GM12878 (cell line): ENCODE results near the gene EXOSC1. TPM values are rescaled to one million over a fixed set of nuclear protein-coding genes. Genes with fewer than 3 reads are reported as not detected.

Experiments used
- ATF3 ChIP-seq: IDR thresholded peaks from 2 replicates; pipeline ENCODE4 v1.6.1; 2011; ENCODE audit warnings: low read depth, mild to moderate bottlenecking, low read length, moderate library complexity, borderline replicate concordance; ENCODE audit errors: extremely low read depth
- CREB1 ChIP-seq: IDR thresholded peaks from 2 replicates; pipeline ENCODE4 v1.6.1; 2012; ENCODE audit warnings: low read depth, mild to moderate bottlenecking, inconsistent platforms
- CREM ChIP-seq: IDR thresholded peaks from 2 replicates; pipeline ENCODE4 v1.6.1; 2014; ENCODE audit warnings: antibody characterized with exemption, low read depth
- CTCF ChIP-seq, 3 experiments: IDR thresholded peaks in 2 of 3; conservative IDR thresholded peaks in 1 of 3; 2 replicates each; pipeline ENCODE4 v1.5.1; 2011; ENCODE audit warnings: low read depth in 3 of 3, low read length in 3 of 3, mild to moderate bottlenecking in 3 of 3, control low read depth in 2 of 3, moderate library complexity in 2 of 3, inconsistent platforms in 1 of 3, mixed read lengths in 1 of 3; ENCODE audit not compliant: control insufficient read depth in 2 of 3, insufficient read depth in 1 of 3; ENCODE audit errors: extremely low read depth in 1 of 3
- ELK1 ChIP-seq: IDR thresholded peaks from 2 replicates; pipeline ENCODE4 v1.6.1; 2012; ENCODE audit warnings: low read depth, low read length, improper control_type of control experiment
- FOXM1 ChIP-seq: IDR thresholded peaks from 2 replicates; pipeline ENCODE4 v1.6.1; 2012; ENCODE audit warnings: low read depth, mild to moderate bottlenecking, inconsistent platforms, low read length, moderate library complexity
- IKZF1 ChIP-seq: fragments of 450-650 bp; conservative IDR thresholded peaks from 2 replicates; pipeline ENCODE4 v1.6.1; 2017; ENCODE audit warnings: antibody characterized with exemption, mild to moderate bottlenecking
- POLR2AphosphoS2 ChIP-seq: IDR thresholded peaks from 2 replicates; pipeline ENCODE4 v1.6.1; 2011; ENCODE audit warnings: low read depth, mild to moderate bottlenecking, low read length, improper control_type of control experiment, moderate library complexity
- RB1 ChIP-seq: fragments of 450-650 bp; formaldehyde crosslinking; IDR thresholded peaks from 2 replicates; pipeline ENCODE4 v1.6.1; 2017; ENCODE audit warnings: mild to moderate bottlenecking, borderline replicate concordance
- SIN3A ChIP-seq: IDR thresholded peaks from 2 replicates; pipeline ENCODE4 v1.6.1; 2012; ENCODE audit warnings: low read depth, low read length, improper control_type of control experiment
- SMAD5 ChIP-seq: IDR thresholded peaks from 2 replicates; pipeline ENCODE4 v1.6.1; 2016; ENCODE audit warnings: antibody characterized with exemption, low read depth
- SP1 ChIP-seq: IDR thresholded peaks from one replicate; pipeline ENCODE4 v1.6.1; 2011; ENCODE audit warnings: low read depth, low read length
- SPI1 ChIP-seq: IDR thresholded peaks from 2 replicates; pipeline ENCODE4 v1.6.1; 2011; ENCODE audit warnings: low read depth, mild to moderate bottlenecking, low read length, moderate library complexity, borderline replicate concordance; ENCODE audit not compliant: insufficient read depth
- SRF ChIP-seq, 2 experiments: IDR thresholded peaks; 2 replicates each; pipeline ENCODE4 v1.6.1; 2011; ENCODE audit warnings: low read depth in 2 of 2, low read length in 2 of 2, mild to moderate bottlenecking in 1 of 2, moderate library complexity in 1 of 2
- TARDBP ChIP-seq: IDR thresholded peaks from 2 replicates; pipeline ENCODE4 v1.6.1; 2016; ENCODE audit warnings: borderline replicate concordance
- TCF12 ChIP-seq: IDR thresholded peaks from 2 replicates; pipeline ENCODE4 v1.6.1; 2011; ENCODE audit warnings: low read depth, mild to moderate bottlenecking, low read length
- TCF3 ChIP-seq: IDR thresholded peaks from 2 replicates; pipeline ENCODE4 v1.6.1; 2012; ENCODE audit warnings: low read depth, mild to moderate bottlenecking, low read length, borderline replicate concordance; ENCODE audit not compliant: insufficient read depth
- ZNF384 ChIP-seq: IDR thresholded peaks from 2 replicates; pipeline ENCODE4 v1.6.1; 2012; ENCODE audit warnings: low read depth, mild to moderate bottlenecking, low read length, improper control_type of control experiment, borderline replicate concordance
- polyA plus RNA-seq, 11 experiments: library from polyadenylated mRNA; depleted of rRNA in 4 of 11; unstranded in 6 of 11; stranded (reverse) in 5 of 11; fragments of >200 nt; fragmentation: Nextera tagmentation in 4 of 11; fragmentation: Illumina TruSeq in 1 of 11; extraction: Ambion mirVana in 4 of 11; extraction: Trizol in 1 of 11; gene quantifications; 1 replicate in 1 of 11; 2 replicates in 10 of 11; pipeline versions ENCODE4 v1.2.1 to v1.2.3, GENCODE V29; 2011 to 2016; ENCODE audit warnings: inconsistent platforms in 2 of 11, missing spikeins in 2 of 11, low read depth in 1 of 11
- total RNA-seq, 4 experiments: library from RNA; depleted of rRNA in 3 of 4; stranded (reverse); fragments of >200 nt in 3 of 4; fragmentation: Illumina TruSeq in 1 of 4; extraction: Trizol in 1 of 4; gene quantifications; 2 replicates each; pipeline versions ENCODE4 v1.2.1 to v1.2.3, GENCODE V29; 2013 to 2021
- TF ChIP-seq, protein P1 (sequence below): fragments of 450-650 bp; IDR thresholded peaks from 2 replicates; pipeline ENCODE4 v1.6.1; 2017; ENCODE audit warnings: low read depth, mild to moderate bottlenecking, moderate library complexity
- TF ChIP-seq, protein P2 (sequence below): fragments of 450-650 bp; IDR thresholded peaks from 2 replicates; pipeline ENCODE4 v1.6.1; 2014; ENCODE audit warnings: mild to moderate bottlenecking
- TF ChIP-seq, protein P3 (sequence below): fragments of 450-650 bp; IDR thresholded peaks from 2 replicates; pipeline ENCODE4 v1.6.1; 2016; ENCODE audit warnings: mild to moderate bottlenecking

Gene EXOSC1
- total and polyA plus RNA-seq, 10 of the 15 experiments (the other 5 are each of a cell fraction or from before 2014, with no cell fraction given) = 43.4 to 121 (median 75.1) TPM

DNA sequence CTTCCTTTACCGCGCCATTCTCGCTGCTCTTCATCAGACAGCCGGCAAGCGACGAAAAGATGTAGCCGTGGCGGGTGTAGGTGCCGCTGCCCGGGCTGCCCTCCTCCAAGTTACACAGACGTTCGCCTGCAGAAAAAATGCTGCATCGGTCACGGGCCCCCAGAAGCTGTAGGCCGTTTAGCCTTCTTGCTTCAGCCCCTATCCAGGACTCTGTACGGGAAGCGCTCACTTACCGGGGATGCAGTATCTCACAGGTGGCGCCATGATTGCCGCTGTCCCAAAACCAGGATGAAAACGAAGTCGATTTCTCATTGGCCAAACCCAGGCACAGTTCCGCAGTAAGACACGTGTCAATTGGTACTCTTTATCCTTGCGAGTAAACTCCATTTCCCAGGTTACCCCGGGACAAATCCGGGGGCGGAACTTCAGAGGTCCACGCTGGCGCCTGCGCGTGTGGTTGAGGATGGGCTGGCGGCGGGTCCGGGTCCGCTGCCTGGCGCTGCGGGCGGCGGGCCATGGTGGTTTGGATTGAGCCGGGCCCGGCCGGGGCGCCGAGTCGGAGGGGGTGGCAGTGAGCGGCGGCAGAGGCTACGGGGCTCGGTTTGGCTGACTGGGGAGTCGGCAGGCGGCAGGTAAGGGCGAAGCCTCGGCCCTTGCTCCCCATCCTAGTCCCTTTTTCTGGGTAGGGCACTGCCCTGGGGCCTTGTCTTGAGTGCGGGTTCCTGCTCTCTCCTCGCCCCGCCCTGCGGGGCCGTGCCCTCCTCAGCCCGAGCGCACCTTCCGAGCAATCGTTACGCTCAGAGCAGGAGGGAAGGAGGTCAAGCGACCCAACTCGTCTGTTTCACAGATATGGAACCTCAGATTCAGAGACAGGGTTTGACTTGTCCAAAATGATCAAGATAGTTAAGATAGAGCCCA lies at the start of gene EXOSC1, which contains the start of gene ZDHHC16 (continued):
- TF ChIP-seq SIN3A (peak; percentile 91), TARDBP (no peak), TCF3 (no peak), FOXM1 (no peak), IKZF1 (peak; percentile 96), SMAD5 (peak; percentile 47; the same call in 1 of the 2 replicates), POLR2AphosphoS2 (peak; percentile 63; the same call in 1 of the 2 replicates), CTCF (IDR thresholded peaks at IDR 0.05 in 2 of 3, conservative IDR thresholded peaks at IDR 0.05 in 1 of 3; ENCODE audit: control insufficient read depth in 2 of 3, extremely low read depth in 1 of 3, insufficient read depth in 1 of 3, low read depth in 3 of 3, low read length in 3 of 3) (peak in 1 of 3 experiments; percentile 23; a peak in 2 of 6 replicates), ELK1 (0 out of 2 replicates have a peak, but pooled peaks have one; percentile 43), ATF3 (peak; percentile 33; the same call in 1 of the 2 replicates), SP1 (peak; percentile 95), SPI1 (peak; percentile 49; the same call in 1 of the 2 replicates), CREM (peak; percentile 56; the same call in 1 of the 2 replicates), CREB1 (peak; percentile 78), SRF (IDR thresholded peaks at IDR 0.05; ENCODE audit: low read depth in 2 of 2, low read length in 2 of 2) (no peak), ZNF384 (no peak), TCF12 (peak; percentile 1; the same call in 1 of the 2 replicates), RB1 (no peak)
- TF ChIP-seq, protein P1, sequence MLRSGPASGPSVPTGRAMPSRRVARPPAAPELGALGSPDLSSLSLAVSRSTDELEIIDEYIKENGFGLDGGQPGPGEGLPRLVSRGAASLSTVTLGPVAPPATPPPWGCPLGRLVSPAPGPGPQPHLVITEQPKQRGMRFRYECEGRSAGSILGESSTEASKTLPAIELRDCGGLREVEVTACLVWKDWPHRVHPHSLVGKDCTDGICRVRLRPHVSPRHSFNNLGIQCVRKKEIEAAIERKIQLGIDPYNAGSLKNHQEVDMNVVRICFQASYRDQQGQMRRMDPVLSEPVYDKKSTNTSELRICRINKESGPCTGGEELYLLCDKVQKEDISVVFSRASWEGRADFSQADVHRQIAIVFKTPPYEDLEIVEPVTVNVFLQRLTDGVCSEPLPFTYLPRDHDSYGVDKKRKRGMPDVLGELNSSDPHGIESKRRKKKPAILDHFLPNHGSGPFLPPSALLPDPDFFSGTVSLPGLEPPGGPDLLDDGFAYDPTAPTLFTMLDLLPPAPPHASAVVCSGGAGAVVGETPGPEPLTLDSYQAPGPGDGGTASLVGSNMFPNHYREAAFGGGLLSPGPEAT = peak; percentile 95
- TF ChIP-seq, protein P2, sequence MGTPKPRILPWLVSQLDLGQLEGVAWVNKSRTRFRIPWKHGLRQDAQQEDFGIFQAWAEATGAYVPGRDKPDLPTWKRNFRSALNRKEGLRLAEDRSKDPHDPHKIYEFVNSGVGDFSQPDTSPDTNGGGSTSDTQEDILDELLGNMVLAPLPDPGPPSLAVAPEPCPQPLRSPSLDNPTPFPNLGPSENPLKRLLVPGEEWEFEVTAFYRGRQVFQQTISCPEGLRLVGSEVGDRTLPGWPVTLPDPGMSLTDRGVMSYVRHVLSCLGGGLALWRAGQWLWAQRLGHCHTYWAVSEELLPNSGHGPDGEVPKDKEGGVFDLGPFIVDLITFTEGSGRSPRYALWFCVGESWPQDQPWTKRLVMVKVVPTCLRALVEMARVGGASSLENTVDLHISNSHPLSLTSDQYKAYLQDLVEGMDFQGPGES = peak; percentile 74; the same call in 1 of the 2 replicates
- TF ChIP-seq, protein P3, sequence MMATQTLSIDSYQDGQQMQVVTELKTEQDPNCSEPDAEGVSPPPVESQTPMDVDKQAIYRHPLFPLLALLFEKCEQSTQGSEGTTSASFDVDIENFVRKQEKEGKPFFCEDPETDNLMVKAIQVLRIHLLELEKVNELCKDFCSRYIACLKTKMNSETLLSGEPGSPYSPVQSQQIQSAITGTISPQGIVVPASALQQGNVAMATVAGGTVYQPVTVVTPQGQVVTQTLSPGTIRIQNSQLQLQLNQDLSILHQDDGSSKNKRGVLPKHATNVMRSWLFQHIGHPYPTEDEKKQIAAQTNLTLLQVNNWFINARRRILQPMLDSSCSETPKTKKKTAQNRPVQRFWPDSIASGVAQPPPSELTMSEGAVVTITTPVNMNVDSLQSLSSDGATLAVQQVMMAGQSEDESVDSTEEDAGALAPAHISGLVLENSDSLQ = peak; percentile 39; the same call in 1 of the 2 replicates
